Measurements from ENCODE around the gene CST11.

DNA sequence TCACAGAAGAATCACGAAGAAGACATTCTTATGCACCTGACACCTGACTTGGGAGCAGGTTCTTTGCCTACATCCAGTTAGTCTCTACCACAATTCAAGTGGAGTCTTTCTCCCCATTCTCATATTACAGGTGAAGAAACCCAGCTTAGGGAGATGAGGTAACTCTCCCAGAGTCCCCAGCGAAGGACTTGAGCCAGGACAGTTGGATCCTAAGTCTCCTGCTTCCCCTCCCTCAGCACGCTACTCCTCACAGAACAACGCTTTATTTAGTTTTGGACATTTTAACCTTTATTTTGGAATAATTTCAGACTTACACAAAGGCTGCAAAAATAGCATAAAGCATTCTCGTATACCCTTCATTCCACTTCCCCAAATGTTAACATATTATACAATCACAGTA lies 14.0 kb downstream of the CST11 start:
- TF ChIP-seq HDAC2 (IDR thresholded peaks at IDR 0.05) = no peak
- TF ChIP-seq SMC3 (IDR thresholded peaks at IDR 0.05) = no peak
- TF ChIP-seq, protein P1, sequence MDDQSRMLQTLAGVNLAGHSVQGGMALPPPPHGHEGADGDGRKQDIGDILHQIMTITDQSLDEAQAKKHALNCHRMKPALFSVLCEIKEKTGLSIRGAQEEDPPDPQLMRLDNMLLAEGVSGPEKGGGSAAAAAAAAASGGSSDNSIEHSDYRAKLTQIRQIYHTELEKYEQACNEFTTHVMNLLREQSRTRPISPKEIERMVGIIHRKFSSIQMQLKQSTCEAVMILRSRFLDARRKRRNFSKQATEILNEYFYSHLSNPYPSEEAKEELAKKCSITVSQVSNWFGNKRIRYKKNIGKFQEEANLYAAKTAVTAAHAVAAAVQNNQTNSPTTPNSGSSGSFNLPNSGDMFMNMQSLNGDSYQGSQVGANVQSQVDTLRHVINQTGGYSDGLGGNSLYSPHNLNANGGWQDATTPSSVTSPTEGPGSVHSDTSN (IDR thresholded peaks at IDR 0.05) = no peak
- TF ChIP-seq, protein P2, sequence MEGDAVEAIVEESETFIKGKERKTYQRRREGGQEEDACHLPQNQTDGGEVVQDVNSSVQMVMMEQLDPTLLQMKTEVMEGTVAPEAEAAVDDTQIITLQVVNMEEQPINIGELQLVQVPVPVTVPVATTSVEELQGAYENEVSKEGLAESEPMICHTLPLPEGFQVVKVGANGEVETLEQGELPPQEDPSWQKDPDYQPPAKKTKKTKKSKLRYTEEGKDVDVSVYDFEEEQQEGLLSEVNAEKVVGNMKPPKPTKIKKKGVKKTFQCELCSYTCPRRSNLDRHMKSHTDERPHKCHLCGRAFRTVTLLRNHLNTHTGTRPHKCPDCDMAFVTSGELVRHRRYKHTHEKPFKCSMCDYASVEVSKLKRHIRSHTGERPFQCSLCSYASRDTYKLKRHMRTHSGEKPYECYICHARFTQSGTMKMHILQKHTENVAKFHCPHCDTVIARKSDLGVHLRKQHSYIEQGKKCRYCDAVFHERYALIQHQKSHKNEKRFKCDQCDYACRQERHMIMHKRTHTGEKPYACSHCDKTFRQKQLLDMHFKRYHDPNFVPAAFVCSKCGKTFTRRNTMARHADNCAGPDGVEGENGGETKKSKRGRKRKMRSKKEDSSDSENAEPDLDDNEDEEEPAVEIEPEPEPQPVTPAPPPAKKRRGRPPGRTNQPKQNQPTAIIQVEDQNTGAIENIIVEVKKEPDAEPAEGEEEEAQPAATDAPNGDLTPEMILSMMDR (IDR thresholded peaks at IDR 0.05) = no peak
- TF ChIP-seq EP300 (IDR thresholded peaks at IDR 0.05) = no peak
- no peak for TF ChIP-seq KDM1A (IDR thresholded peaks at IDR 0.05; ENCODE audit: low read depth)
- TF ChIP-seq, protein P3, sequence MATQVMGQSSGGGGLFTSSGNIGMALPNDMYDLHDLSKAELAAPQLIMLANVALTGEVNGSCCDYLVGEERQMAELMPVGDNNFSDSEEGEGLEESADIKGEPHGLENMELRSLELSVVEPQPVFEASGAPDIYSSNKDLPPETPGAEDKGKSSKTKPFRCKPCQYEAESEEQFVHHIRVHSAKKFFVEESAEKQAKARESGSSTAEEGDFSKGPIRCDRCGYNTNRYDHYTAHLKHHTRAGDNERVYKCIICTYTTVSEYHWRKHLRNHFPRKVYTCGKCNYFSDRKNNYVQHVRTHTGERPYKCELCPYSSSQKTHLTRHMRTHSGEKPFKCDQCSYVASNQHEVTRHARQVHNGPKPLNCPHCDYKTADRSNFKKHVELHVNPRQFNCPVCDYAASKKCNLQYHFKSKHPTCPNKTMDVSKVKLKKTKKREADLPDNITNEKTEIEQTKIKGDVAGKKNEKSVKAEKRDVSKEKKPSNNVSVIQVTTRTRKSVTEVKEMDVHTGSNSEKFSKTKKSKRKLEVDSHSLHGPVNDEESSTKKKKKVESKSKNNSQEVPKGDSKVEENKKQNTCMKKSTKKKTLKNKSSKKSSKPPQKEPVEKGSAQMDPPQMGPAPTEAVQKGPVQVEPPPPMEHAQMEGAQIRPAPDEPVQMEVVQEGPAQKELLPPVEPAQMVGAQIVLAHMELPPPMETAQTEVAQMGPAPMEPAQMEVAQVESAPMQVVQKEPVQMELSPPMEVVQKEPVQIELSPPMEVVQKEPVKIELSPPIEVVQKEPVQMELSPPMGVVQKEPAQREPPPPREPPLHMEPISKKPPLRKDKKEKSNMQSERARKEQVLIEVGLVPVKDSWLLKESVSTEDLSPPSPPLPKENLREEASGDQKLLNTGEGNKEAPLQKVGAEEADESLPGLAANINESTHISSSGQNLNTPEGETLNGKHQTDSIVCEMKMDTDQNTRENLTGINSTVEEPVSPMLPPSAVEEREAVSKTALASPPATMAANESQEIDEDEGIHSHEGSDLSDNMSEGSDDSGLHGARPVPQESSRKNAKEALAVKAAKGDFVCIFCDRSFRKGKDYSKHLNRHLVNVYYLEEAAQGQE (IDR thresholded peaks at IDR 0.05) = no peak
- no peak for TF ChIP-seq PHF8 (IDR thresholded peaks at IDR 0.05; ENCODE audit: borderline replicate concordance, low read depth)
- TF ChIP-seq, protein P4, sequence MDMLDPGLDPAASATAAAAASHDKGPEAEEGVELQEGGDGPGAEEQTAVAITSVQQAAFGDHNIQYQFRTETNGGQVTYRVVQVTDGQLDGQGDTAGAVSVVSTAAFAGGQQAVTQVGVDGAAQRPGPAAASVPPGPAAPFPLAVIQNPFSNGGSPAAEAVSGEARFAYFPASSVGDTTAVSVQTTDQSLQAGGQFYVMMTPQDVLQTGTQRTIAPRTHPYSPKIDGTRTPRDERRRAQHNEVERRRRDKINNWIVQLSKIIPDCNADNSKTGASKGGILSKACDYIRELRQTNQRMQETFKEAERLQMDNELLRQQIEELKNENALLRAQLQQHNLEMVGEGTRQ (IDR thresholded peaks at IDR 0.05) = no peak
- TF ChIP-seq, protein P5, sequence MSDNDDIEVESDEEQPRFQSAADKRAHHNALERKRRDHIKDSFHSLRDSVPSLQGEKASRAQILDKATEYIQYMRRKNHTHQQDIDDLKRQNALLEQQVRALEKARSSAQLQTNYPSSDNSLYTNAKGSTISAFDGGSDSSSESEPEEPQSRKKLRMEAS (IDR thresholded peaks at IDR 0.05) = no peak
- no peak for TF ChIP-seq POLR2A (IDR thresholded peaks at IDR 0.05; ENCODE audit: low read length)
- TF ChIP-seq JUNB (IDR thresholded peaks at IDR 0.05) = no peak
- no peak for TF ChIP-seq HOXB13 (CRISPR knock-in tag; IDR thresholded peaks at IDR 0.05; ENCODE audit: low read depth)
- no peak for TF ChIP-seq CHD4 (IDR thresholded peaks at IDR 0.05; ENCODE audit: borderline replicate concordance)

Data from A549 (cell line).